GM19395 (cell line): ENCODE measurements around the gene MAT2A.
A peak's percentile ranks its signal among the peaks of the same experiment; 100 is the strongest.
"Not testable (repeated sequence)": the region's sequence is repeated elsewhere in the genome, so short reads cannot be mapped to it uniquely, and the experiment has no call there.

Source experiments
- ATAC-seq: cut with Tn5 transposase; IDR thresholded peaks from one replicate; pipeline ENCODE4 v1.9.1; 2021; ENCODE audit warnings: mild to moderate bottlenecking, moderate library complexity; ENCODE audit not compliant: unreplicated experiment

The MAT2A gene

GRCh38 chr2:85523903-85524335 is 15.0 kb upstream of the MAT2A start:
- ATAC-seq = no peak

GRCh38 chr2:85524336-85524908 is 14.5 kb upstream of the MAT2A start:
- ATAC-seq = no peak

- ATAC-seq = no peak
Observed at GRCh38 chr2:85525029-85525428, 13.9 kb upstream of the MAT2A start.

- no peak for ATAC-seq
Observed at GRCh38 chr2:85525567-85525966, 13.4 kb upstream of the MAT2A start.

- ATAC-seq = no peak
Observed at GRCh38 chr2:85527787-85528186, 11.2 kb upstream of the MAT2A start.

GRCh38 chr2:85528355-85528754 is 10.6 kb upstream of the MAT2A start:
- no peak for ATAC-seq

- no peak for ATAC-seq
Observed at GRCh38 chr2:85529809-85530208, 9.2 kb upstream of the MAT2A start.

GRCh38 chr2:85531589-85531988 is 7.4 kb upstream of the MAT2A start:
- ATAC-seq = no peak

GRCh38 chr2:85534099-85534498 is 4.9 kb upstream of the MAT2A start:
- ATAC-seq = no peak

- no peak for ATAC-seq
Observed at GRCh38 chr2:85534881-85535280, 4.1 kb upstream of the MAT2A start.

GRCh38 chr2:85536479-85536878 is 2.5 kb upstream of the MAT2A start:
- ATAC-seq = no peak

GRCh38 chr2:85537600-85538506 is 1.1 kb upstream of the MAT2A start:
- ATAC-seq = no peak

- ATAC-seq = peak; percentile 31
Observed at GRCh38 chr2:85539361-85540132, 579 bp downstream of the MAT2A start.

GRCh38 chr2:85540133-85540648 is 1.2 kb downstream of the MAT2A start:
- no peak for ATAC-seq

- ATAC-seq = no peak
Observed at GRCh38 chr2:85541262-85541661, 2.3 kb downstream of the MAT2A start.

GRCh38 chr2:85541753-85542457 is 2.9 kb downstream of the MAT2A start:
- ATAC-seq = no peak

GRCh38 chr2:85542777-85543176 is 3.8 kb downstream of the MAT2A start:
- no peak for ATAC-seq

GRCh38 chr2:85544254-85544691 is 5.3 kb downstream of the MAT2A start:
- ATAC-seq = not testable (repeated sequence)

- not testable (repeated sequence) for ATAC-seq
Observed at GRCh38 chr2:85544915-85545779, 6.2 kb downstream of the MAT2A start.

GRCh38 chr2:85545780-85546240 is 6.8 kb downstream of the MAT2A start:
- no peak for ATAC-seq
